ENCODE data around the gene TIMP4. TPM values are rescaled to one million over a fixed set of nuclear protein-coding genes. Genes with fewer than 3 reads are reported as not detected.

Gene TIMP4
- total RNA-seq, 4 donors from 2014 or later = 3.7 to 22.3 (median 5.0) TPM

DNA sequence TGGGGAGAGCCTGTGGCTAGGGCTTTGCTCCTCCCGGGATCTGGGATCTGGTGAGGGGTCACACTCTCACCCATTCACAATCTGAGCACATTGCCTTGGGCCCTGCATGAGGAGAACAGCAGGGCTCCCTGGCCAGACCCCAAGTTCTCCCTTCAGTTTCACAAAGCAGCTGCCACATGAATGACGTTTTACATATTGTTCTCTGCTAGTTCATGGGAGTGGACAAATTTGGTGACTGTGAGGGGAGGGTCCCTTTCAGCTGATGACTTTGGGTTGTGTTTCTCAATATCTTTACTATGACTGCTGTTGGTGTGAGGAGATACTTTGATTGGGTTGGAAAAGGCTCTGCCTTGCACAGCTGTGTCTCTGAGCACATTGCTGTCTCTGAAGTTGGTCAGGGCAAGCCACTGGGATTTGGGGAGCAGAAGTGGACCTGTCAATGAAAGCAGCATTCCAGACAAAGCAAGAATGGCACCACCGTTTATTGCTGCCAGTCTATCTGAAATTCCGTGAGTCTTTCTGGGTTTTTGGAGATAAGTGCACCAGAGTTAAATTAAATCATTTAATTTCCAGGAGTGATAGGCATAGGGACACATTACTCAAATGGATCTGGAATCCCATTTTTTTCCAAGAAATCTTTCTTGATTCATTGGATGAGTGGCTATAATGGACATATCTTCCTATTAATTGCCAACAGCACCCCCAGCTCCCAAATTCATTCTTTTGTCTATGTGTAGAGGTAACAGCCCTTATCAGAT lies 10.3 kb downstream of the TIMP4 start:
- TF ChIP-seq, protein P1, sequence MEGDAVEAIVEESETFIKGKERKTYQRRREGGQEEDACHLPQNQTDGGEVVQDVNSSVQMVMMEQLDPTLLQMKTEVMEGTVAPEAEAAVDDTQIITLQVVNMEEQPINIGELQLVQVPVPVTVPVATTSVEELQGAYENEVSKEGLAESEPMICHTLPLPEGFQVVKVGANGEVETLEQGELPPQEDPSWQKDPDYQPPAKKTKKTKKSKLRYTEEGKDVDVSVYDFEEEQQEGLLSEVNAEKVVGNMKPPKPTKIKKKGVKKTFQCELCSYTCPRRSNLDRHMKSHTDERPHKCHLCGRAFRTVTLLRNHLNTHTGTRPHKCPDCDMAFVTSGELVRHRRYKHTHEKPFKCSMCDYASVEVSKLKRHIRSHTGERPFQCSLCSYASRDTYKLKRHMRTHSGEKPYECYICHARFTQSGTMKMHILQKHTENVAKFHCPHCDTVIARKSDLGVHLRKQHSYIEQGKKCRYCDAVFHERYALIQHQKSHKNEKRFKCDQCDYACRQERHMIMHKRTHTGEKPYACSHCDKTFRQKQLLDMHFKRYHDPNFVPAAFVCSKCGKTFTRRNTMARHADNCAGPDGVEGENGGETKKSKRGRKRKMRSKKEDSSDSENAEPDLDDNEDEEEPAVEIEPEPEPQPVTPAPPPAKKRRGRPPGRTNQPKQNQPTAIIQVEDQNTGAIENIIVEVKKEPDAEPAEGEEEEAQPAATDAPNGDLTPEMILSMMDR (IDR thresholded peaks at IDR 0.05) = no peak
- TF ChIP-seq POLR2A (IDR thresholded peaks at IDR 0.05) = peak in 1 of 2 donors; percentile 11
- Histone ChIP-seq H3K27ac (no peak overlapping the region), H3K4me3 (no peak overlapping the region), H3K4me1 (no peaks in the 10 kb centered on the region), H3K9me3 (no peaks in the 10 kb centered on the region), H3K36me3 (no peaks in the 10 kb centered on the region), H3K27me3 (no peaks in the 10 kb centered on the region)
- DNase-seq = peak in 1 of 3 donors; percentile 57

DNA sequence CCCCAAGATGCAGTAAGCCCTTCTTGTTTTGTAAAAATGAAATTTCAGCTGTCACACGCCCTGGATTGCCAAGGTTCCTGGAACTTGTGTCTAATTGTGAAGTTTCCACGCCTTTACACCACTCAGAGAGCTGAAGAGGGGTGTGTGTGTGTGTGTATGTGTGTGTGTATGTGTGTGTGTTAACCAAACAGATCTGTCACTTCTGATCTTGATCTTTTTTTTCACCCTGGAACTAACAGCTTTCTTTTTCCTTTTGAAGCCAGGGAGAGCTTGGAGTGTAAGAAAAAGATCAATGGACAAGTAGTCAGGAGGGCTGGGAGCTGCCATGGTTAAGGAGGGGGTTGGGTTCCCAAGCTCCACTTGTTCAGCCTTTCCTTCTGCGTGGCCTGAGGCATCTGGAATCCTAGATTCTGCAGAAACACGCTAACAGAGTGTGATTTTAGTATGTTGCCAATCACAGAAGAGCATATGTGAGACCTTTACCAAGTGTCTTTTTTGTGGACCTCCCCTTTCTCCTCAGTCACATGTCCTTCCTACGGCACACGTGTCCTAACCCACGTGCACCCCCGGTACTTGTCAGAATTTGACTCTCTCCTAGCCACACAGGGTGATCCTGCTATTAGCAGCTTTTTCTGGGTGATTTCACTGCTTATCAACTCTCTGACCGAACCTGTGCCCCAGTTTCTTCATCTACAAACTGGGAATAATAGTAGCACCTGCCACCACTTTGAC lies 11.5 kb downstream of the TIMP4 start:
- H3K36me3 ChIP-seq = no peaks in the 10 kb centered on the region
- H3K4me3 ChIP-seq = no peak overlapping the region
- H3K27ac ChIP-seq = no peak overlapping the region
- DNase-seq = no peak
- no peaks in the 10 kb centered on the region for H3K27me3 ChIP-seq
- H3K9me3 ChIP-seq = no peaks in the 10 kb centered on the region
- no peaks in the 10 kb centered on the region for H3K4me1 ChIP-seq
- TF ChIP-seq, protein P1 (IDR thresholded peaks at IDR 0.05) = no peak
- no peak for TF ChIP-seq POLR2A (IDR thresholded peaks at IDR 0.05)

DNA sequence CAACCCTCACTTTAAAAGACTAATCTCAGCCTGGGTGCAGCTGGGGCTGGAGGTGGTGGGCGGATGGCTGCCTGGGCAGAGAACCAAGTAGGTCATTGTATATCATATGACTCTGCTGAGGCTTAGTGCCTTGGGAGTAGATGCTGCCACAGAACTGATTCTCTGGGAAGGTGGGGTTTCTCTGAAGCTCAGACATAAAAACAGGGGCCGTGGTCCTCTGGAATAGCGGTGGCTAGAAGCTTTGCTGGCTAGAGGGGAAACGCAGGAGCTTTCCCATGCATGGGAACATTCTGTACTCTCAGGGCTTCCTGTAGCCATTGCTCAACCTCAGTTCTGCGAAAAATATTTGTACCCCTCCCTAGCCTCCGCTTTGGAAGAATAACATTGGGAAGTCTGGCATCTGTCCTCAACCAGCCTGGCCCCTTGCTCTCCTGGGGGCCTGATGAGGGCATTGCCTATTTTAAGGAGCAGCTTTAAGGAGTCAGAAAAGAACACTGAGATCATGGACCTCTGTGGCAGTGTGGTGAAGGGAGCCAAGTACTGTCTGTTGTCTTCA lies 14.7 kb downstream of the TIMP4 start:
- Histone ChIP-seq H3K27me3 (no peaks in the 10 kb centered on the region), H3K36me3 (no peaks in the 10 kb centered on the region), H3K4me3 (no peak overlapping the region), H3K27ac (peak overlapping the region; percentile 49 to 80 (median 69)), H3K9me3 (no peaks in the 10 kb centered on the region), H3K4me1 (peaks cover 0 to under 1% (median 0%) of the 10 kb centered on the region in 4 donors)
- DNase-seq = peak in 1 of 3 donors; percentile 61
- TF ChIP-seq, protein P1 (IDR thresholded peaks at IDR 0.05) = no peak
- no peak for TF ChIP-seq POLR2A (IDR thresholded peaks at IDR 0.05)

DNA sequence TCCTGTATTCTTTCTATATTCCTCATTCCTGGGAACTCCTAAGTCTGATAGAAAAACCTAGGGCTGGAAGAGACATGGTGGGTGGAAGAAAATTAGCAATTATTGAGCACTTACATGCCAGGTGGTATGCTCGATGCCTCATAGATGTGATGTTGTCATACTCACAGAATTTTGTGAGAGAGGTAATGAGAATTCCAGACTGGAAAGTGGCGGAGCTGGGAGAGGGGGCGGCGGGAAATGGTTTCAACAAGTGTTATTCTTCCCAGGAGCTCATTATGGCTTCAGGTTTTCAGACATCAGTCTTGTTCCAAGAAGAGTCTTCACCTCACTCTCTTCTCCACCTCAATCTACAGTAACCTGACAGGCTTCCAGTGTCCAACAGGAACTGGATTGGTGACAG lies 16.2 kb downstream of the TIMP4 start:
- no peaks in the 10 kb centered on the region for H3K36me3 ChIP-seq
- H3K4me1 ChIP-seq = peaks cover 0 to 14% (median 0%) of the 10 kb centered on the region in 4 donors
- DNase-seq = no peak
- H3K27me3 ChIP-seq = no peaks in the 10 kb centered on the region
- H3K27ac ChIP-seq = no peak overlapping the region
- no peak overlapping the region for H3K4me3 ChIP-seq
- TF ChIP-seq POLR2A (IDR thresholded peaks at IDR 0.05) = no peak
- TF ChIP-seq, protein P1 (IDR thresholded peaks at IDR 0.05) = no peak
- no peaks in the 10 kb centered on the region for H3K9me3 ChIP-seq

GRCh38 chr3:12141350-12141749 lies 17.4 kb downstream of the TIMP4 start:
- H3K27ac ChIP-seq = no peak overlapping the region
- no peak overlapping the region for H3K4me3 ChIP-seq
- peaks cover 0 to 14% (median 0%) of the 10 kb centered on the region in 4 donors for H3K4me1 ChIP-seq
- no peaks in the 10 kb centered on the region for H3K27me3 ChIP-seq
- no peak for TF ChIP-seq POLR2A (IDR thresholded peaks at IDR 0.05)
- TF ChIP-seq, protein P1 (IDR thresholded peaks at IDR 0.05) = no peak
- H3K36me3 ChIP-seq = no peaks in the 10 kb centered on the region
- H3K9me3 ChIP-seq = no peaks in the 10 kb centered on the region
- no peak for DNase-seq
